SW 1271 (cell line): Measurements from ENCODE around the gene OTUD5.

Experiments used
- DNase-seq, 2 experiments: peaks; one replicate each; lab custom pipeline; 2025; lab: John Stamatoyannopoulos, UW

OTUD5 gene

DNA sequence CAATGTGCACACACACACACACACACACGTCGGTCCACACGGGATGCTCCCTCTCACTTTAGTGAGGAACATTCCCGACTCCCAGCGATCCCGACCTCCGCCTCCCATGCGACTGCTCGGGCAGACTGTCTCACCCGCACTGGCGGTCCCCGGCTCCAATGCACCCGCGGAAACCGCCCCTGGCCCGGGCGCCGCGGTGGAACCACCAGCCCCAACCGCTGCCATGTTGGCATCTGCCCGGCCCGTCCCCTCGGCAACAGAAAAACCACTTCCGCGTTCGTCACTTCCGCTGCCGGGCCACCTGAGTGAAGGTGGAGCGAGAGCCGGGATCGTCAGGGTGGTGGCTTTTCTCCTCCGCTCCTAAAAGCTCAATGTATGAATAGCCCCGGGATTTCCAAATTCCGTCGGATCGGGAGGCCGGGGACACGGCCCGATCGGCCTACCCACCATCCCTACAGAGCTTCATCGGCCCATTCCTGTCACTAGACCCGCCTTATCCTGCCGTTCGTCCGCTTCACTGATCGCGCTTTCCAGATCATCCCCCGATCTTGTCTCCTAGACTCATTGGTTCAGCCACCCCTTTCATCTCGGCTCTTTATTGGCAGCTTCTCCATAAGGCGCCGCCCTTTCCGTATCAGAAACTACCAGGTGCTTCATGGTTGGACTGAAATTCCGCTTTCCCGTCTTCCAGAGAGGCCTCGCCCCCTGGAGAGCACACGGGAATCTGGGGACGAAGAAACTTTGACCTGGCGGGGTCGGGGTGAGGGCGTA is 45.8 kb downstream of the OTUD5 start, which contains the start of gene SLC35A2:
Gene SLC35A2, minus strand, starts transcription at position 235 of the 771 bp plus-strand sequence. Its CDS starts 10 bp downstream, at position 225.
- DNase-seq, result peak in 1 of 2 experiments; percentile 69

DNA sequence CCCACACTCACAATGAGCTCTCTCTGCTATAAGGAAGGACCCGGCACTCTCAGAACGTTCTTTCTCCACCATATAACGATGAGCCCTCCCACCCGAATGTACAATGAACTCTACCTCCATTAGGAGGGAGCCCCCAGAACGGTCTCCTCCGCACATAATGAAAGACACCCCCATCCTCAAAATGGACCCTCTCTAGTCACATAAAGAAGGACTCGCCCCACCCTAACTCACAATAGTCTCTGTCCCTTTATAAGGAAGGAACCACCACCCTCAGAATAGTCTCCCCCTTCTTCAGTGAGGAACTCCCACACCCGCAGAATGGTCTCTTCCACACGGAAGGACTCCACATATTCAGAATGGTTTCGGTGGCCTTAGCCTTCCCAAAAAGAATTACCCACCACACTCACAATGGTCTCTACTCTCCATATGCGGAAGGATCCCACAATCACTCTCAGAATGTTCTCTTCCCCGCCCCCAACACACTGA is 46.4 kb downstream of the OTUD5 start:
- no peak for DNase-seq

DNA sequence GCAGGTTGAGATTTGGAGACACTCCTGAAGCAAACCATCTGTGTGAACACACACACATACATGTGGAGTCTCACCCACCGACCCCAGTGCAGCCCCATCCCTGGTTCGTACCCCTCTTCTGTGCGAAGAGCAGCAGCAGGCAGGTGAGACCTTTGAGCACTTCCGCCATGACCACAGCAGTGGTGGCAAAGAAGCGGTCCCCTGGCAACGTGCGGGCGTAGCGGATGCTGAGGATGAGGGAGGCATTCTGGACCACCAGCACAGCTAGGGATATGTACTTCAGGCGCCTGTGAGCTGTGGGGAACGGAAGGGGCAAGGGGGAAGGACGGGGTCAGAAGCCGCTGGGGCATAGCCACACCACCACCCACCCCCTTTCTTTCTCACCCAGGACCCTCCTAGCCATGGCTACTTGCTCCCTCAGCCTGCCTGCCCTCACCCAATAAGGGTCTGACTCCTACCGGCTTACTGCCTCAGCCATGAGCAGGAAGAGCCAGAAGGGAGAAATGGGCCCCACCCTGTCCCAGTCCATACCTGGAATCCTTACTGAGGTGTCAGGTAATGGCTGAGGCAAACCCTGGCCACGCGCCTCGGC is 47.6 kb downstream of the OTUD5 start:
- DNase-seq, result no peak

DNA sequence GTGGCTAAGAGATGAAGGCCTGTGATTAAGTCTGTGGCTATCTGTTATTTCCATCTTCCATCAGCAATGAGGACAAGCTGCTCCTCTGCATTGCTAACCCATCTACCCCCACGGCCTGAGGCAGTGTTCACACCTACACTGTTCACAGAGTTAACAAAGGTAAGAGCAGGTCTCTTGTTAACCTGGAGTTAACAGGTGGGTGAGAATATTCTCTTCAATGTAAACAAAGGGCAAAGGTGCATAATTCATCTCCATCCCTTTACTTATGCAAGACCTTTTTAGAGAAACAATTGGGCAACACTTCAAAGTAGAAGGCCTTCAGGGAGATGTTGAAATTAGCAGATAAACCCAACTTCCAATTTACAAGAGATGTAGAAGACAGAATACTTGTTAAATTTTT is 48.8 kb downstream of the OTUD5 start:
- no peak for DNase-seq

DNA sequence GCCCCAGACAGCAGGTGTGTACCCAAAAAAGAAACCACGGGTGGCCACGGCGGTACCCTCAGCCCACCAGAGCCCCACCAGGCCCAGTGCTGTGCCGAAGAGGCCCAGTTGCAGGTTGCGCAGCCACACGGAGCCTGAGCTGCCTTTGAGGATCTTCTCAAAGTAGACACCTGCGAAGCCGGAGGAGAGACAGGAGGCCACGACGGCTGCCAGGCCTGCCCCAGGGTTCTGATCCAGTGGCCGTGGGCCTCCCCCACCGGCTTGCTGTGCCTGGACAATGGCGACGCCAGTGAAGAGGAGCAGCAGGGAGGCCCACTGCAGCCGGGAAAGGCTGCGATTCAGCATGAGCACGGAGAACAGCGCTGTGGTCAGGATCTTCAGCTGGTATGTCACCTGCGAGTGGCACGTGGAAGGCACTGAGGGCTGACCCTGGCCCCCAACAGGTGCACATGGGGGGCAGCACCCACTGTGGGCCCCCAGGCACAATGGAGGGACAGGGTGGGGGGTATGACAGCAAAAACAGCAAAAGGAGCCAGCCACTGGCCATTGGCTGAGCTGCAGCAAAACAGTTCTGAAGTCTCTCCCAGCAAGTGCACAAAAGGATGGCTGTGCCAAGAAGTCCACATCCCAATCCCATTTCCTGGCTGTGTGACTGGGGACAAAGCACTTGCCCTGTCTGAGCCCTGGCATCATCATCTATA is 52.2 kb downstream of the OTUD5 start:
- no peak for DNase-seq

DNA sequence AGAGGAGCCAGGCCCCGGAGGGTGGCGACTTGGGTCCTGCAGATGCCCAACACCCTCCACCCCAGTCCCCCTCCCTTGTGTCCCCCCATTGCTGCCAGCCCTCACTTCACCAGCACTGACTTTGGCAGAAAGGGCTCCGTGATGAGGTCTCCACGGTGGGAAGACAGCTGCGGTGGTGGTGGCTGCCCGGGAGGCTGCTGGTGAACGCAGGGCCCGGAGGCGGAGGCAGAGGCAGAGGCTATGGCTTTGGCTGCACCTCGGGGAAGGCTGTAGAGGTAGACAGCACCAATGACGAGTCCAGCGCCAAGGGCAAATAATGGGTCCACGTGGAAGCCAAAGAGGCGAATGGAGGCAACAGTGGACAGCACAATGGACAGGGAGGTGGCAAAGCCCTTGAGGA is 52.8 kb downstream of the OTUD5 start:
- DNase-seq, result no peak

DNA sequence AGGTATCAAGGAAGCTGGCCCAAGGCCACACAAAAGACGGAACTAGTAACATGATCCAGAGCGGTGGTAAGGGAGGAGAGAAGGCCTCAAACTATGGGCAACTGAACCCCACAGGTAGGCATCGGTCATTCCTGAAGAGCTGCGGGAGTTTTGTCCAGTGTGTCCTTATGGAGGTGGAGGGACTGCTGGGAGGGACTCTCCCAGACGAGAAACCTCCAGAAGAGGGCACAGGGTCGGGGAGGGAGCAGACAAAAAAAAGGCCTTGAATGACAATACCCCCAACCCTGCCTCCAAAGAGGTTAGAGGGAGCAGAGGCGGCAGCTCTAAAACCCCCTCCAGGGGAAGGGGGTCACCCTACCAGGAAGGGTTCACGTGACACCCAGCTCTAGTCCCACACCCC is 53.2 kb downstream of the OTUD5 start:
- DNase-seq, result no peak

DNA sequence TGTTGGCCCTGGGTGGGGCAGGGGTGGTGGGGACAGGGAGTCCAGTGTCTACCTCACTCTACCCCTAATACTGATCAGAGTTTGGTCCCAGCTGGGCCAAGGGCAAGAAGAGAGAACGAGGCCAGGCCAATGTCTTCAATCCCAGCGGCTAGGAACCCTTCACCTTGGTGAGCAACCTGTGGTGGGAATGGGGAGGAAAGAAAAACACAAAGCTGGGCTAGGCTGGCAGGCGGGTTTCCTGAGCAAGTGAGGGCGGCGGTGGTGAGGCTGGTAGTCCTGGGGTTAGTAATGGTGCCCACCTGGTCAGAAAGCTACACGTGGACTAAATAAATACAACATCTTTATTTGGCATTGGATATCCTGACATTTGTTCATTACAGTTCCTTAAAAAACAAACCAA is 54.1 kb downstream of the OTUD5 start:
- DNase-seq, result no peak

DNA sequence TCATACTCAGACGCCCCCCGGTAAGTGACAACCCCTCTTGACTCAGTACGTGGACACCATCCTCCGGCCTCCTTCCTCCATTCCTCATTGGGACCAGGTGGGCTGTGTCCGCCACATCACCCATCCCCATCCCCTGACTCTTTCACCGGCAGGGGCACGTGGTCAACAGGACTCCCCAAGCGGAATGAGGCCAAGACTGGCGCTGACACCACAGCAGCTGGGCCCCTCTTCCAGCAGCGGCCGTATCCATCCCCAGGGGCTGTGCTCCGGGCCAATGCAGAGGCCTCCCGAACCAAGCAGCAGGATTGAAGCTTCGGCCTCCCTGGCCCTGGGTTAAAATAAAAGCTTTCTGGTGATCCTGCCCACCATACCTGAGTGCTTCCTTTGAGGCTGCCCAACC is 54.6 kb downstream of the OTUD5 start:
- DNase-seq, result no peak

DNA sequence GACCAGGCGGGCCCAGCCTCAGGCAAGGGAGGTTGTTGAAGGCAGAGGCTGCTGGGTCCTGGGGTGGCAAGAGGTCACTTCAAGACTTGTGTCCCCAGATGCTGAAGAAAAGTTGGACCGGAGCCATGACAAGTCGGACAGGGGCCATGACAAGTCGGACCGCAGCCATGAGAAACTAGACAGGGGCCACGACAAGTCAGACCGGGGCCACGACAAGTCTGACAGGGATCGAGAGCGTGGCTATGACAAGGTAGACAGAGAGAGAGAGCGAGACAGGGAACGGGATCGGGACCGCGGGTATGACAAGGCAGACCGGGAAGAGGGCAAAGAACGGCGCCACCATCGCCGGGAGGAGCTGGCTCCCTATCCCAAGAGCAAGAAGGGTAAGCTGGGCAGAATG is 55.3 kb downstream of the OTUD5 start:
- DNase-seq, result no peak

DNA sequence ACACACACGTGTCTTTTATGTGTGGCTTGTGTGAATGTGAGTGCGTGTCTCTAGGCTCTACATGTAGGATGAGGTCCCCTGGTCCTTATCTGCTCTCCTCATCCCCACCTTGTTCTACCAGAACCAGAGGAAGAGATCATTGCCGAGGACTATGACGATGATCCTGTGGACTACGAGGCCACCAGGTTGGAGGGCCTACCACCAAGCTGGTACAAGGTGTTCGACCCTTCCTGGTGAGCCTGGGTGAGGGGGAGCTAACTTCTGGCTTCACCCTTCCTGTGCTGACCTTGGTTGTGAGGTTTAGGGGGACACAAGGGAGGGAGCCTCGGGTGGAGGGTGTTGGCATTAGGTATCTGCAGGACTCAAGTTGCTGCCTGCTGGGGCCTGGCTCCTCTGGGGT is 56.3 kb downstream of the OTUD5 start:
- DNase-seq, result no peak

DNA sequence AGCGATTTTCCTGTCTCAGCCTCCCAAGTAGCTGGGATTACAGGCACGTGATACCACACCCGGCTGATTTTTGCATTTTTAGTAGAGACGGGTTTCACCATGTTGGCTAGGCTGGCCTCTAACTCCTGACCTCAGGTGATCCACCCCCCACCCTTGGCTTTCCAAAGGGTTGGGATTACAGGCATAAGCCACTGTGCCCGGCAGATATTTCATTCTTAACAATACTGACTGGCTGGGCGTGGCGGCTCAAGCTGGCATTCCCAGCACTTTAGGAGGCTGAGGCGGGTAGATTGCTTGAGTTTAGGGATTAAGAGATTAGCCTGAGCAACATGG is 58.4 kb downstream of the OTUD5 start:
- no peak for DNase-seq

DNA sequence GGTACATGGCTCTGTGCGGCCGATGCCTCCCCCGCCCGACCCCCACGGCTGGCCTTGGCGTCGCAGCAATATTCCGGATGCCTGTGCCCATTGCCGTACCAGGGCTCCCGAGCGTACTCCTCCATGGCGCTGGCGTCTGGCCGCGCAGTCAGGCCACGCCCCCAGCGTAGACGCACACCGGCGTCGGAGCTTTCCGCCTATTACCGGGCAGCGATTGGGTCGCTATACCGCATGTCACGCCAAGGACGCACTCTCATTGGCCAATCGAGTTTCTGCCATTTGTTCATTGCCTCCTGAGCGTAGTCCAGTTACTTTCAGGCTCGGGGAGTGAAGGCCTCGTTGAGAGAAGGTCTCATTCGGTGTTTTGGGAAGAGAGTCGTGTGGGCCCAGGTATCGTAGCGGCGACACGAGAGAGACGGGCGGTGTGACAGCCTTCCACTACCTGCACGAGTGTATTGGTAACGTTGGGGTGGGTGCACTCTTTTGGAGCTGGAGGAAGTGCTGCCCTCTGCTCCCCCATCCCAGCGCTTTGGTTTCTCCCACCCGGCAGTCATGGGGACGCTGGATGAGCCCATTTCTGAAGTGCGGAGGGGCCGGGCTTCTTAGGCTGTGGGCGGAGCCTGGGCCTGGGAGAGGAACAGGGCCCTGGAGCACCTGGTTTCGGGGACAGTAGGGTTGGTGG is 59.6 kb downstream of the OTUD5 start, which contains the start of the genes PQBP1 and TIMM17B:
Gene PQBP1, plus strand, starts transcription at position 306 of the 682 bp plus-strand sequence. CDS start 580 bp downstream, outside the sequence.
Gene TIMM17B, minus strand, starts transcription at position 144 of the 682 bp plus-strand sequence. Its CDS starts 19 bp downstream, at position 125.
- DNase-seq, result peak; percentile 49 to 81

DNA sequence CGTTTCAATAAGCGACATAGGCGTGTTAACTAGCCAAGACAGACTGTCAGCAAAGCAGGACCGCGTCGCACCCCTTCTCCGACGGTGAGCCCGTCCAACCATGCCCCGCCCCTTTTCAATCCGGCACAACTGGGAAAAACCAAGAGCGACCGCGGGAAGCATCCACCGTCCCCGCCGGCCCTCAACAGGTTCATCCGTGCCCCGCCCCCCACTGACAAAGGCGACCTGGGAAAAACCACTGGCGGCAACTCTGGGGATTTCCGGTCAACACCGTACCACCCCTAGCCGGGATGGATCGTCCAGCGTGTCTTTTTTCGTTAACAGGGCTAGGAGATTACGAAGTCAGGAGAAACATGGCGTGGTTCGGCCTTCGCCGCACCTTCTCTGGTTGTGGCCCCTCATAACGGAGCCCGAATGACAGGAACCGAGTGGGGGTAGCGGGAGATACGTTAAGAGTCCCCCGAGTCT is 60.2 kb downstream of the OTUD5 start:
- DNase-seq, result peak; percentile 16 to 67

DNA sequence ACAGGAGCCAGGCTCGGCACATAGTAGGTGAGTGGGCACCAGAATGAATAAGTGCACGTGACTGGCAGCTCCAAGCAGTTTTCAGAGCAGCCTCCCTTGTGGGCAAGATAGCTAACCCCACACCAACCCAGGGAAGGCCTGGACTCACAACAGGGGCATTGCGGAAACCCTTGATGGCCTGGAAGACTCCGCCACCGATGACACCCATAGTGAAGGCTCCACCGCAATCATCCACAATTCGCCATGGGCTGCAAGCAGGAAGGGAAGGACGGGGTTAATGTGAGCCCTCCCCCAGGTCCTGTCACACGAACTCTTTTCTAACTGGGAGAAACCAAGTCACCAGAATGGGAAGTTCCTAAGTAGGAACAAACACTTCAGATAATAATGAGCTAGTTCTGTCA is 60.8 kb downstream of the OTUD5 start:
- peak in 1 of 2 experiments; percentile 15 for DNase-seq

DNA sequence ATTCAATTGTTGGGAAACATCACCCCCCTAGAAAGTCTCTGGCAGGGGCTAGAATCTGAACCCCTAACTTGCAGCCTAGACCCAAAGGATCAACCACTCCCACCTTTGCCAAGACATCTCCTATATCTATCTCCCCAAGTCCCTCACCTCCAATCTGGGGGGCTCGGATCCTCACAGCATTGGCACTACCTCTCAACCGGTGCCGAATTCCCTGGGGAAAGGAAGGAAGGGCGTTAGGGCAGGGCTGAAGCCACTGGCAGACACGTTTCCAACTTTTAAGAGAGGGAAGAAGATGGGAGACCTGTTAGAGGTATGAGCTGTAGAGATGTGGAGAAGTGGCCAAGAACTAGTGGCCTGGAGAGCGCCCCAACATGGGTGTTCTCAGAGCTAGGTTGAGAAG is 62.5 kb downstream of the OTUD5 start:
- no peak for DNase-seq

DNA sequence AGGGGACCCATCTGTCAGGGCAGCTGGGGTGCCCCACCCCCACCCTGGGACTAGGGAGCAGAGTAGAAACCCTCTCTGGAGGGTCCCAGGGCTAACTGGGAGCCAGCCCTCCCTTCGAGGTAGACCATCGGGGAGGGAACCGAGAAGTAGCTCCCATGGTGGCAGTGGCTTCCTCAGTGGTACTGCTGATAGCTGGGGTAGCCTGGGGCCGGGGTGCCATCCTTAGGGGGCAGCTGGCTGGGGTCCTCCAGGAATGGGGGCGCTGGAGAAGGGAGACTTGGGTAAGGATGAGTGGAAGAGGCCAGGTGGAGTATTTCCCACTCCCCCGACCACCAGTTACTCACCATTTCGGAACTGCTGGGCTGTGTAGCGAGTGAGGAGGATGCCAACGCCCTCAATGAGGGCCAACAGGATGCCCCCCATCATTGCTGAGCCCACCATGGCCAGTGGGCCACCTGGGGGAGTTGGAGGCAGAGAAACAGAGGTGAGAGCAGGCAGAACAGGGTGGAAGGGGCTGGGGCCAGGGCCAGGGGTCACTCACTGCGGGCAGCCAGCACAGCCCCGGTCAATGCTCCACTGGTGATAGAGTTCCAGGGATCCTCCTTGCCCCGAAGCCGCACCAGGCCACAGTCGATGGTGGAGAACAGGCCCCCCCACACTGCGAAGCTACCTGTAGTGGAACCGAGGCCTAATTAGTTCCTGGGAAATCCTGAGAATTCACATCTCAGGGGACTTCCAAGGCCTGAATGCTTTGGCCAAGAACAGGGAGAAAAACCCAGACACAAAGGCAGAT is 63.7 kb downstream of the OTUD5 start:
- no peak for DNase-seq

DNA sequence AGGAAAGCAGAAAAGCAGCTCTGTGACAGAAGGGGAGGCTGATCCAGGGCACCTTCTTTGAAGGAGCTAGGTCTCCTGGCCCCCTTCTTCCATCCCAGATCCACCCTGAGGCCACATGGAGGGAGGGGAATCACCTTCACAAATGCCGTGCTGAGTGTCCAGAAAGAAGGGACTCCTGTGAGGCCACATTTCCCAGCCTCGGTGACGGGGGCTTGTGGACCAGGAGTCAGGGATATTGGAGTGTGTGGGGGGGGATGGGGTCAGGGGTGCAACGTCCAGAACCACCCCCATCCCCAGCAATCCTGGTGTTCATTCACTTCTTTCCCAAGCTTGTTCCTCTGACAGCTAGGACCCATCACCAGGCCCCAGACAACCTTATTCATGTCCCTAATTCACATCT is 64.5 kb downstream of the OTUD5 start:
- no peak for DNase-seq

DNA sequence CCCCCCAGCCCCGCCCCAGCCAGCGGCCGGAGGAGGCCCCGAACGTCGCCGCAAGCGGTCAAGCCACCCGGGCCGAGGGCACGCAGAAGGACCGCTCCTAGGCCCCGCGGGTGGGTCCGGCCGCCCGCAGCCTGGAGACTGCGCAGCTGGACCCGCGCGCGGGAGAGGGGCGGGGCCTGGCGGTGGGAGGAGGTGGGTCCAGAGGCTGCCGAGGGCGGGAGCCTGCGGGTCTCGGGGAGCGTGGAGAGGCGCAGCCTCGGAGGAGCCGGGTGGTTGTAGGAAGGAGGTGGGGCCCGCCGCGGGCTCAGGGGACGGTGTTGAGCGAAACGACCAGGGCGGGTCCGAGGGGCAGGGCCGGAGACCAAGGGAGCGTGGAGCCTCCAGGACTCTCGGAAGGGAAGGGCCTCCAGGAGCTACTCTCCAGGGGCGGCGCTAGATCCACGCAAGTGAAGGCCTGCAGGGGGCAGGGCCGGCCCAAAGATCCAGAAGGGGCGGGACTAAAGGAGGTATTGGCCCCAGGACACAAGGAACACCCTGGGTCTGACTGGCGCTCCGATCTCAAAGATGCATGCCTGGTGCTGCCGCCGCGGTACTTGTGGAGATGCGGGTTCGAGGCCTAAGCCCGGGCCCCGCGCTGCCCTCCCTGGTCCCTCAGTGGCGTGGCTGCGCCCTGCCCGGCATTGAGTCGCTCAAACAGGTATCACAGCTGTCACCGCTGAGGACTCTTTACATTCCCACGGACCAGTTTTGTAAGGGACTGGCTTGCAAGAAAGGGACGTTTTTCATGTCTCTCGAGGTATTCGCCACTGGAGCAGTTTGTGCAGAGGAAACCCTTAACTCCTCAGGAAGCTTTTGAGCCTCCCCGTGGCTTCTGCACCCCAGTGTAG is 65.8 kb downstream of the OTUD5 start:
- peak; percentile 52 to 70 for DNase-seq

DNA sequence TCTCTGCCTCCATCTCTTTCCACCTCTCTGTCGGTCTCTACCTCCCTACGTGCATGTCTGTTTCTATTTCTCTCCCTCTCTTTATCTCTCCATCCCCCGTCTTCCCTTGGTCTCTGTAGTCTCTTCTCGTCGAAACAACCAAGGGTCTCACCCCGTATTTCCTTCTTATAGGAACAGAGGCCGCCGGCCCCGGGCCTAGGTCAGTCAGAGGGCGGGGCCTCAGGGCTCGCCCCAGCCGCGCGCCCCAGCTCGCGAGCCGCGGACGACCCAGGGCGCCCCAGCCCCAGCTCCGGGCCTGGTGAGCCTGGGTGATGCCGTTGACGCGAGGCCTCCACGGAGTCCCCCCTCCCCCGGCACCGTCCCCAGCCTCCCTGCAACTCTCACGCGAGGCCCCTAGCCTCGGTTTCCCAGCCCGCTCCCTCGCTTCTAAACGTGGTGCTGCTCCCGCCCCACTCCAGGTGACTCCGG is 66.4 kb downstream of the OTUD5 start:
- DNase-seq, result no peak
